Measurements from ENCODE around the gene FAM117A.

The FAM117A gene

DNA sequence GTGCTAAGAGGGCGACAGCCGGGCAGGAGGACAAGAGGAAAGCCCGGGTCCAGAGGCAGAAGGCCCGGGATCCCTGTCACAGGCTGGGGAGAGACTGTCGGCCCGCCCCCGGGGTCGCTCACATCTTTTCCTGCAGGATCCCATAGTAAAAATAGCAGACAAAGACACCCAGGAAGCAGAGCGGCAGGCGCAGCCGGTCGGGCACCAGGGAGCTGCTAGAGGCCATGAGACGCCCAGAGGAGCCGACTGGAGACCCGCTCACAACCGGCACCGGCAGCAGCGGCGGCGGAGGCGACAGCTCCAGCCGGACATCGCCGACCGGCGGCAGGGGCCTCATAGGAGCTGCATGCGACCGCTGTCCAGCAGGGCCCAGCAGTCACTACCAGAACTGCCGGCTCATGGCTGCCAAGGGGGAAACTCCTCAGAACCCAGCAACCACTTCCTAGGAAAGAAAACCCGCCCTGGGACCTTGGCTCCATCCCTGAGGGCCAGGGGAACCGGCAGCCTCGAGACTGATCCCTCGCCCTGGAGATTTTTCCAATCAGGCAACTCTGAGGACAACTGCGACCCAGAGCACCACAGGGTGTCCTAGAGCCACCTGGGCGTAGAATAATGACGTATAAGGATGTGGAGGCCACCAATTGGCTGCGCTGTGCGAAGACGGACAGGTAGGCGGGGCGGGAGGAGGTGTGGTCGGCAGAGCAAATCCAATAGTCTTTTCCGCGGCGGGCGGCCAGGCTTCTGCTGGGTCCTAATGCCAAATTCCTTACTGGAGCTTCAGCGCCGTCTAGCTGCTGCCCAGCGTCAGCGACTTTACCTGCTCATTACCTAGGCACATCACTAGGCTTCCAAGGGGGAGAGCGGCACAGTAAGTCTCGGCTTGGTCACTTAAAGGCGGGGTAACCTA, 56.1 kb downstream of the FAM117A start, which contains the start of gene SLC35B1:
Gene SLC35B1, minus strand, starts transcription at position 357 of the 907 bp plus-strand sequence. Its CDS starts 131 bp downstream, at position 226.
- peak; percentile 92 for DNase-seq (ENCODE audit: low read depth)

DNA sequence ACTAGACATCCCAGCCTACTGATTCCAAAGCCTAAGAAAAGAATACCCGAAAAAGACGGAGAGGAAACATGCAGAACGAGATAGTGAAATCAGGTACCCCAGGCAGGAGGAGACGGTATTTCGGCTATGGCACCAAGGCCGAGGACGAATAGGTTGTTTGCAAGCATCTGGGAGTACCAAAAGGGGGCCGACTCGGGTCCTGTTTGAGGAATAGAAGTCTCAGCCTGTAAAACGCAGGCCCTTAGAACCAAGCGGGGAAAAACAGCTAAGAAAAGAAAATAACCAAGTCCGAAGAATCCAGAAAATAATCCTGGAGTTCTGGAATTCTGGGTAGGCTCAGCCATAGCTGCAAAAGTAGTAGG, 56.7 kb downstream of the FAM117A start:
- DNase-seq (ENCODE audit: low read depth), result no peak

DNA sequence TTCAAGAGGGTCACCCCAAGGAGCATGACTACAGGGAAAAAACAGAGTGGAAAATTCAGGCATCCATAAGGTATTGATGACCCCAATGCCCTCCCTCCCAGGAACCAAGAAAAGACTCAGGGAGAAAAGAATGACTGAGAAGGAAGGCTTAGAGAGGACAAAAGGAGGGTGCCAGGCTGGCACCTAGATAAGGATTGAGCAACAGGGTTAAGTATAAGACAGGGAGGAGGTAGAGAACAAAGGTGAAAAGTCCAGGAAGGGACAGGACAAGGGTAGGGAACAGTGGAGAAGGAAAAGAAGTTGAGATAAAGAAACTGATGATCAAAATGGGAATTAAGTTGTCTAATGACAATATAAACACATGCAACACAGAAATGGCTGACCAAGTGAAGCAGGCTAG, 58.7 kb downstream of the FAM117A start:
- DNase-seq (ENCODE audit: low read depth), result no peak

DNA sequence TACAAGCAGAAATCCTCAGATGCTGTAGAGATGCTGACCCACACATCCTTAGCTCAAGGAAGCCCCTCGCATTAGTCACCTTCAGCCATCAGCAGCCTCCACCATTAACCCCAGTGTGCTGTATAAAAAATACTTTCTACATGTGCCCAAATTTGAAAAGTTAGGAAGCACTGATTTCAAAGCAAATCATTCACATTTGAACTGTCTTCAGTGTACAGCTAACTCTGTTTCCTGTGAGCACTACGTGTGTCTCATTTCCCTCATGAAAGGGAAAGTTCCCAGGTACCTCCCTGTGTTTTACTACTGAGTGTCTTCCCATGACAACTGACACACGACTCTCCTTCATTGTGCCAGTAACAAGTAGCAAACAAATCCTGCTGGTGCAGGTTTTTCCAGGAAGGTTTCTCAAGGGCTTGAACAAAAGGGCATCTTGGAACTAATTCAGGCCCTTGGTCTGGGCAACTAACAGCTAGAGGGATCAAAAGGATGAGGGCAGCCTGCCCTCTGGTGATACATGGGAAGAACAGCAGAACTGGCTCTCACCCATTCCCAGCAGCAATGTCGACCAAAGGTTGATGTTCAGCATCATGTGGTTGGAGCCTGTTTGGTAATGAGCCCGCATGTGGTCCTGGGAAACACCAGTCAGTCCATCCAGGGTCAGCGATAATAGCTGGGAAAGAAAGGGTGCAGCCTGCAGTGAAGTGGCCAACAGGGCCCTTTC, 60.2 kb downstream of the FAM117A start:
- no peak for DNase-seq (ENCODE audit: low read depth)

DNA sequence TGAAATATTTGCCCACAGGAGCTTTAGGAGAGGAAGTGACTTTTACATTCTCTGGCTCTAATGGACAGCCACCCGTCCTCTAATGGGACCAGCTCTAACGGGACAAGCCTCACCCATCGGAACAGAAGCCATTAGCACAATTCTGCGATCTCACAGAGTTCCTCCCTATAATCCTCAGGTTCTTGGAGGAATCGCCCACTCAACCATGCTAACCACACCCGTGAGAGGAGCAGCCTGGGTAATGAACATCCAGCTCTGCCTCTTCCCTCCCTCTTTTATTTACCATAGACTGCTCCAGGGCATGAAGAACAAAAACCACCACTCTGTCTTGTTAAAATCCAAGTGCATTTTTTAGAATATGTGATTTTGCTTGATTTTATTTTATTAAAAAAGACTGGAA, 63.0 kb downstream of the FAM117A start:
- no peak for DNase-seq (ENCODE audit: low read depth)

DNA sequence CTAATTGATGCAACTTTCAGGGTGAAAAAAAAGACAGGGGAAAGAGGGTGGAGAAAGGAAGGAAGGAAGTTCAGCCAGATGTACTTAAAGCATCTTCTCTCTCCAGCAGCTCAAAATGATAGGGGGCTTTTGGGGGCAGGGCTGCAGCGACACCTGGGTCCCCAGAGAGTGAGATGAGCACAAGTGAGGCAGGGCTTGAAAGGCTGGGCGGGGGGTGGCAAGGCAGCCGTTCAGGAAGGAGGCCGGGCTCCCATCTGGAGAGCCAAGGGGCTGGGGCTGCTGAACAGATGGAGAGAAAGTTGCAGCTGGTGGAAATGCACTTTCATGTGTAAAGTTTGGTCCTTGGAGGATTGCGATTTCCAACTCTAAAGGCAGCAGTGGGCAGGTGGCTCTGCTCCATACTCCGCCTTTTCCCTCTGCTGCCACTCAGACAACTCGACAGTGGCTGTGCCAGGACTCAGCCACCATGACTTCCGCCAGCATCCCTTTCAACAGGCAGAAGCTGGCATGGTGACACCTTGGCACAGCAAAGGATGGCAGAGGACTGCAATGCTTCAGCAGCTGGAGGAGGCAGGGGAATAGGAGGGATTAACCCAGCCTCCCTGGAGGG, 63.9 kb downstream of the FAM117A start:
- DNase-seq (ENCODE audit: low read depth), result no peak

DNA sequence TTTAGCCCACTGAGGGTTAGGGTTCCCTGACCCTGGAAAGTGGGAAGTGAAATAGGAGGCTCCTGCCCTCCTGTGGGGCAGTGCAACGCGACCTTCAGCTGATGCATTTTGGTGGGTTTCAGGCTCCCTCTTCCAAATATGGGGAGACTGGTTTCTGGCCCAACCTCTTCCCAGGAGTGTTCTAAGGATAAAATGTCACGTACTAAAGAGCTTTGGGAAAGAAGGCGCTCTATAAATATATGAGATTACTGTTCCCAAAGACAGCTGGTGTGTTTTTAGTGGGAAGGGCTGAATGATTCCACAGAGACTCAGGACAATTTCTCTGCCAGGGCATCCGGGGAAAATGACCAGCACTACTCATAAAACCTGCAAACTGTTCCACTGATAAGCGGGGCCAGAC, 65.9 kb downstream of the FAM117A start:
- no peak for DNase-seq (ENCODE audit: low read depth)

DNA sequence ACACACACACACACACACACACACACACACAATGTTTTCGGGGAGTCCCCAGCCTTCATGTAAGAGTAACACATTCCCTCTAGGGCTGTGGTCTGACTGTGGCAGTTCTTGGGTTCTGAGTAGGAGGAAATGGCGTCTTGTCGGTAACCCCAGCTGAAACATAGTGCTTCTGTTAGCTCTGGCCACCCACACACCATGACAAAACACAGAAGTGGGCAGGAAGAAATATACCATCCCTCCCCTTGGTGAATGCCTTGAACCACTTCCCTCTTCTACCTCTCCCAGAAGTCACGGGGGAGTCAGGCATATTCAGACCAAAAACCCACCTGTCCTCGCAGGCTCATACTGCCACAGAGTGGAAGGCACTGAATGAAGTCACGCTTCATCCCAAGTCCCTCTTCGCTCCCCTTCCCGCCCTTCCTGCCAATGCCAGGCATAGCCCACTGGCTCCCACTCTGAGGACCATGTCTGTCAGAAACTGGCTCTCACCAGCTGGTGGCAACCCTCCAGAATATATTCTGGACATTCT, 67.6 kb downstream of the FAM117A start:
- DNase-seq (ENCODE audit: low read depth), result no peak

DNA sequence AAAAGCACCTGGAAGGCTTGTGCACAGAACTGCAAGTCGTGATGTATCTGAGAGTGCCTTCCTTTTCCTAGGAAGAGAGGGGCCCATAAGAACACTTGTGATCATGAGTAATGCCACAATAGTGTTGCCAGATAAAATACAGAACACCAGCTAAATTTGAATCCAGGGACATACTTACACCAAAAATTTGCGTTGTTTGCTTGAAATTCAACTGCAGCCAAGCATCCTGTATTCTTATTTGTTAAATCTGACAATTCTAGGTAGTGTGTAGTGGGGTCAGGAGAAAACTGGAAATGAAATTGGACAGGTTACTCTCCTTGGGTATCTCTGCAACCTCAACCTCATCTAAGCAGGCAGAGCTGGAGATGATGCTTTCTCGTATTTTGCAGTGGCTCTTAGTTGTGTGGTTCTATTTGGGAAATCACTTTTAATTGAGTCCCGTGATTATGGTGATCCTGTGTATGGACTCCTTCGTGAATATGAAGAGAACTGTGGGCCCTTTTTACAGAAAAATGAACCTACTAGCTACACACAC, 68.2 kb downstream of the FAM117A start:
- DNase-seq (ENCODE audit: low read depth), result no peak

DNA sequence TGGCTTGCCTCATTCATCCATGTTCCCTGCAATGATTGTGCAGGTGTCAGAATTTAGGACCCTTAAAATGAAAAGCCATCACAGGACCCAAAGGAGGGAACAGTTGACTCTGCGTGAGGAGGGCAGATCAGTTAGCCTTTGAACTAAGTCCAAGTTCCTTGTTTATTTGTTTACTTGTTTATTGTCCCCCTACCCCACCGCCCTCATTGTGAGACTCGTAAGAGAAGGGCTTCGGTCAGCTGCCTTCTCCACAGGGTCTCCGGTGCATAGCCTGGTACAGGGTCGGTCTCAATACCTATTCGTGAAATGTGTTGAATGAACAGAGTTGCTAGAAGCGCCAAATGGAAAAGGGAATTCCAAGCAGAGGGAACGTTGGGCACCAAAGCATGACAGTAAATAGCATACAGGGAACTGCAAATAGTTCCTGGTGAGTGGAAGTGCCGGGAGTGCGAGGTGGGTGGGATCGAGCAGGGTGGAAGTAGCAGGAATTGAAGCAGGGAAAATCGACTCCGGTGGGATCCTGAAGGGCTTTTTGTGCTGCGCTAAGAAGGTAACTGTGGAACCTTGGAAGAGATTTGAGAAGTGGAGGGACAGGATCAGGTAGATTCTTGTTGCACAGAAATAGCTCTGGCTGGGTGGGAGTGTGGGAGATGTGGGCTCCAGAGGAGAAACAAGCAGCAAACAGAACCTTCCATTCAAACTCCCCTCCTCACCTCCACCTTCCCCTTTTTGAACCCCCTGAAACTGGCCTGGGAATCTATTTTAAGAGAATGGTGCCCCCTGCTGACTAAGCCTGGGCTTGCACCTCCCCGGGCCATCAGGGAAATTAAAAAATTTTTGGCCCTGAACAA, 68.9 kb downstream of the FAM117A start:
- DNase-seq (ENCODE audit: low read depth), result no peak

DNA sequence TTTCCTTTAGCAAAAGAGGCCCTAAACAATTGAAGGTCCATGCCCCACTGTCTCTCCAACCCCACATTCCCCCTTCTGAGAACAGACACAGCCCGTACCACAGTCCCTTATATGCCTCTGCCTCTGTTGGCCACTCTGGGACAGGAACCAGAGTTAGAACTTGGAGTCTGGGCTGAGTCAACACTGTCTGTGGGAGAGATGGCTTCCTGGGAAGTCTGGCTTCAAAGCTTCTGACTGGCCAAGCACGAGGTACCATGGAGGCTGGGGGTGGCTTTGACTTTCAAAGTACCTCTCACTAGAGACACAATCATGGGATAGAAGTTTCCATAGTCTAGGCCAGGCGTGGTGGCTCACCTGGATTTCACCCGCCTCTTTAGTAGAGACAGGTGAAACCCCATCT, 71.2 kb downstream of the FAM117A start:
- DNase-seq (ENCODE audit: low read depth), result no peak

DNA sequence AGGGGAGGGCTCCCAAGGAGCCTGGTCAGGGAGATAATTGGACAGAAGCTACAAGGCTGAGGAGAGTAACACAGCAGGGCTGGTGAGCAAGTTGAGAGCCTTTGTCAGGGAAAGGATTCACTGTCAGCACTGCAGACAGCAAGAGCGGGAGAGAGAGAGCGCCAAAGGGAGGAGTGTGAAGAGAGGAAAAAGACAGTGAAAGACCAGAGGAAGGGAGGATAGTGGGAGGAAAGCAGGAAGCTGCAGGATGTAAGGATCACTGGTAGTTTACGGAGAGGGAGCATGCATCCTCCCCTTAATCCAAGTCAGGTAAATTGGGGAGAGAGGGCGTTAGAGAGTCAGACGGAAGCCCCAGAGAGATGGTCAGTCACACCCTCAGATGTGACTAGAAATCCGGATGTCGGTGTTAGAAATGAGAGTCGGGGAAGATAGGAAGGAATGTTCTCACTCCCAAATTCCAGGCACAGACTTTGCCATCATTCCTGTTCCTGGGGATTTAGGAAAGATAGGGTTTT, 72.2 kb downstream of the FAM117A start:
- no peak for DNase-seq (ENCODE audit: low read depth)

DNA sequence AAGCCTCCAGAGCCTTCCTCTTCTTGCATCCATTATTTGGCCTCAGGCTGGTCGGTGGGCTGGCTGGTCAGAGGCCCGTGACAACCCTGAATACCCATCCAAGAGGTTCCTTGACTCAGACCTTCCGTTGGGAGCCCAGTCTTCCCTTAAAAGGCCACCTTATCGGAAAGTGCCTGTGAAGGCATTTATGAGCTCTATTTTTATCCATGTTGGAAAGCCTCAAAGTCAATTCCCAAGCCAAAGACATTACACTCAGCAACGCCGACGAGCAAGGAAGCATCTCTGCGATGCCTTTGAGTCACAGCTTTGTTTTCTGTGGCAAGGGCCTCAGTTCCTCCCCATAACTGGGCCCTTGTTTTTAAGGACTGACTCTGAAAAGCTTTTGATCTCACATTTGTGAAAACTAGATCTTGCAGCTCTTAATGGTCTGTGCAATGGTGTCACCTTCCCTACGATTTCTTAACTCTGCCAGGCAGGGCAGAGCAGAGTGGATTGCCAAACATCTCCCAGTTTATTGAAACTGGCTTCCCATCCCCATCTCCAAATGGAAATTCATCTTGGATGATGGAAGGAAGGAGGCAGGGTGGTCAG, 72.8 kb downstream of the FAM117A start:
- DNase-seq (ENCODE audit: low read depth), result no peak

DNA sequence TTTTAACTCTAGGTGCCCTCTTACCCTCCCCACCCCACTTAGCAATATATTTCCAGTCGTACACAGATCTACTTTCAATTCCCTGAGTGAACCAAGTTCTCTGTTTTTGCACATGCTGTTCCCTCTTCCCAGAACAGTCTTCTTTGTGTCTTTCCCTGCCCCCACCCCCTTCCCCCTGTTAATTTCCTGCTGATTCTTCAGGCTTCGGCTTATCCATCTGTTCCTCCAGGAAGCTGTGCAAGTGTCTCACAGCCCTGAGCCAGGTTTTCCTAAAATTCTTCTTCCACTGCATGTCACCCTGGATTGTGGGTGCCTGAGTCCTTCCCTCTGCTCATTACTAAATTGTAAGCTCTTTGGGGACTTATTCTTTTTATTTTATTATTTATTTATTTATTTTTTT, 73.7 kb downstream of the FAM117A start:
- DNase-seq (ENCODE audit: low read depth), result no peak

DNA sequence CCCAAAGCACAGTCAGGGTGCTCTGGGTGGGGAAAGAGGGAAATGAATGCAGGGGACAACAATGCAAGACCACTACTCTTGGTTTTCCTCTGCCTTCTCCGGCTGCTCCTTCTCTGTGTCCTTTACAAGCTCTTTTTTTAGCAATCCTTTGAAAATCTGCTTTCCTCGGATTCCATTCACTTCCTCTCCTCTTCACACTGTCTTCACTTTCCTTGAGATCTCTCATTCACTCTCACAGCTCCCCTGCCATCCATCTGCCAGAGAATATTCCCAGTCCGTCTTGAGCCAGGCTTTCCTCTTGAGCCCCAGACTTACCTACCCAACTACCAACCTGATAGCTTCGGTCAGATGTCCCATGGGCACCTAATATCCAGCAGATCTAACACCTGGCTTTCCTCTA, 75.1 kb downstream of the FAM117A start:
- DNase-seq (ENCODE audit: low read depth), result no peak

DNA sequence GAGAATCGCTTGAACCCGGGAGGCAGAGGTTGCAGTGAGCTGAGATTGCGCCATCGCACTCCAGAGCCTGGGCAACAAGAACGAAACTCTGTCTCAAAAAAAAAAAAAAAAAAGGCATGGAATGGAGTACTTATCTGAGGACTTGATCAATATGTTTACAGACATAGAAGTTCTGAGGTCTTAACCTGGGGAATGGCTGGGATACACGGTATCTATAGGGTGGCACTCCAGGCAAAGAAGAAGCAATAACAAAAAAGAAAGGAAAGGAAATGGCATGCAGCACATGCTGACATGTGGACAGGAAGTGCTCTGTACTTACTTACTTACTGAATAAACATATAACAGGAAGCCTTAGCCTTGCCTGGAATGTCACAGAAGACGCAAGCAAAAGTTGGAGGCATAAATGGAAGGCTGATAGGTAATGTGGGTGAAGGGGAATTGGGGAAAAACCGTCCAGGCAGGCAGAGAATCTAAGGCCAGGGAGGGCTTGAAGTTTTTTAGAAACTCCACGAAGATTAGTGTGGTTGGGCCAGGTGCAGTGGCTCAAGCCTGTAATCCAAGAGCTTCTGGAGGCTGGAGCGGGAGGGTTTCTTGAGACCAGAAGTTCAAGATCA, 75.9 kb downstream of the FAM117A start:
- no peak for DNase-seq (ENCODE audit: low read depth)

DNA sequence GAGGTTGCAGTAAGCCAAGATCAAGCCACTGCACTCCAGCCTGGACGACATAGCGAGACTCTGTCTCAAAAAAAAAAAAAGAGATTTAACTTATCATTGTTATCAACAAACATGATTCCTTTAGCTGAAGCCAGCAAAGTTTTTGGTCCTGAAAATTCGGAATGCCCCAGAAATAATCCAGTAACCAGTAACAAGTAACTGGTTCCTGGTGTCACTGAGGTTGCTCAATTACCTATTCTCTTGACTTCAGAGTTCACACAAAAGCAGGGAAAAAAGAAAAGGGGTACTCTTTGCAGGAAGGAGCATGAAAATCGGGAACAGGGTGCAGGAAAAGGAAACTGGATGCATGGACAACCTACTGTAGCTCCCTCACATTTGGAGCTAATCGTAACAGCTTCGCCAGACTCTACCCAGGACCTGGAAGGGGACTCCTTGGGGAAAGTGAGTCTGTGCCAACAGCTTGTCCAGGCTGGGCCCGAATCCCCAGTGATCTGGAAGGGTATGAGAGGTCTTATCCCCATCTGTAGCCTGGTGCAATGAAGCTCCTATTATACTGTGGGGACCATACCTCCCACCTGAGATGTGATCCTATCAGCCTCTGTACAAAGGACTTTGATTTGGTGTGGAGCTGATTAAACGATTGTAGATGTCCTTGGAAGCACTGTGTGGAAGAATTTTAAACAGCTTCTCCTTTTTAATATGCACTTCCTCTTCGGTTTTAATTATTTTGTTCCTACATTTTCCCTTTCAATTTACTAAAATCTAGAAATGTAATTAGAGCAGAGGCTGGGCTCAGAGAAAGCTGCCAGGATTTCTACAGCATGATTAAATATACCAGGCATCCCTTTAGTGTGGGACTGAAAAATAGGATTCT, 82.6 kb downstream of the FAM117A start:
- no peak for DNase-seq (ENCODE audit: low read depth)

DNA sequence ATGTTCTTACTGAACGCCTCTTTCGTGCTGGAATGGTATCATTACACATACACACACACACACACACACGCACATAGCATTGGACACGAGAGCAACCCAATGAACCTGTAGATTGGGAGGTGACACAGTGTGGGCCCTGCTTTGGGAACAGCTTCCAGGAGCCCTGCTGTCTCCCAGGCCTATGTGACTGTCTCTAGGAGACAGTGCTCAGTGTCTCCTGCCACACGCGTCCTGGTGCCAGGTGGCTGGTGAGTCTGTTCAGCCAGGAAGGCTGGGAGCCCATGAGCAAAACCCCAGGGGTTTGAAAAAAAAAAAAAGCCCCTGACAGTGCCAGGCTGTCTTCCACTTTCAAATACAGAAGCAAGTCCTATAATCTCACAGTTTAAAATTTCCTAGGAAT, 83.6 kb downstream of the FAM117A start:
- DNase-seq (ENCODE audit: low read depth), result no peak
